Lower lobe of right lung (tissue), 2 donors: ENCODE results near the gene FCHO1. TPM values are rescaled to one million over a fixed set of nuclear protein-coding genes. Genes with fewer than 3 reads are reported as not detected.

ENCODE experiments used
- ATAC-seq, 2 donors: fragments of 200-7000 bp; cut with Tn5 transposase; one replicate each; pipeline ENCODE4 v1.9.1; 2020 to 2022; ENCODE audit warnings: mild to moderate bottlenecking in 2 of 2, moderate library complexity in 2 of 2
- DNase-seq: peaks from one replicate; pipeline ENCODE4 v3.0.0-alpha.2; 2020
- H3K27ac ChIP-seq: fragments of 200-600 bp; one replicate; pipeline ENCODE4 v1.8.0; 2022
- H3K27me3 ChIP-seq: fragments of 200-600 bp; one replicate; pipeline ENCODE4 v1.8.0; 2022; ENCODE audit warnings: low read depth
- H3K36me3 ChIP-seq: fragments of 200-600 bp; one replicate; pipeline ENCODE4 v1.8.0; 2022; ENCODE audit warnings: mild to moderate bottlenecking
- H3K4me1 ChIP-seq: fragments of 200-600 bp; one replicate; pipeline ENCODE4 v1.8.0; 2022
- H3K4me3 ChIP-seq: fragments of 200-600 bp; one replicate; pipeline ENCODE4 v1.8.0; 2022; ENCODE audit warnings: mild to moderate bottlenecking
- H3K9me3 ChIP-seq: fragments of 200-600 bp; one replicate; pipeline ENCODE4 v1.8.0; 2022
- intact Hi-C: fragments of 100-400 bp; cut with DNase I; formaldehyde crosslinking; loops from one replicate; pipeline ENCODE4 v1.11.0; 2022
- total RNA-seq: library from RNA; stranded (reverse); fragmentation: NEBNext Ultra II Directional; extraction: Animal tissue kit (Norgen Biotek cat#: 25700); gene quantifications from one replicate; pipeline ENCODE4 v1.2.1, GENCODE V29; 2021
- TF ChIP-seq, protein P1 (sequence below): fragments of 200-600 bp; IDR thresholded peaks from one replicate; pipeline ENCODE4 v1.8.0; 2022; ENCODE audit warnings: antibody characterized with exemption, mild to moderate bottlenecking
- donor health status: DM: no; HTN: yes; CAD: no; lungs with severe emphysema.

FCHO1 gene
- total RNA-seq, 1 donor from 2014 or later = 8.7 TPM

- Histone ChIP-seq H3K4me1 (peaks cover 5% of the 10 kb centered on the region), H3K9me3 (no peaks in the 10 kb centered on the region), H3K27me3 (no peaks in the 10 kb centered on the region), H3K27ac (no peak overlapping the region), H3K4me3 (no peak overlapping the region), H3K36me3 (no peaks in the 10 kb centered on the region)
- intact Hi-C loops = no loop called here
- DNase-seq (no peak), ATAC-seq (no peak)
- TF ChIP-seq, protein P1, sequence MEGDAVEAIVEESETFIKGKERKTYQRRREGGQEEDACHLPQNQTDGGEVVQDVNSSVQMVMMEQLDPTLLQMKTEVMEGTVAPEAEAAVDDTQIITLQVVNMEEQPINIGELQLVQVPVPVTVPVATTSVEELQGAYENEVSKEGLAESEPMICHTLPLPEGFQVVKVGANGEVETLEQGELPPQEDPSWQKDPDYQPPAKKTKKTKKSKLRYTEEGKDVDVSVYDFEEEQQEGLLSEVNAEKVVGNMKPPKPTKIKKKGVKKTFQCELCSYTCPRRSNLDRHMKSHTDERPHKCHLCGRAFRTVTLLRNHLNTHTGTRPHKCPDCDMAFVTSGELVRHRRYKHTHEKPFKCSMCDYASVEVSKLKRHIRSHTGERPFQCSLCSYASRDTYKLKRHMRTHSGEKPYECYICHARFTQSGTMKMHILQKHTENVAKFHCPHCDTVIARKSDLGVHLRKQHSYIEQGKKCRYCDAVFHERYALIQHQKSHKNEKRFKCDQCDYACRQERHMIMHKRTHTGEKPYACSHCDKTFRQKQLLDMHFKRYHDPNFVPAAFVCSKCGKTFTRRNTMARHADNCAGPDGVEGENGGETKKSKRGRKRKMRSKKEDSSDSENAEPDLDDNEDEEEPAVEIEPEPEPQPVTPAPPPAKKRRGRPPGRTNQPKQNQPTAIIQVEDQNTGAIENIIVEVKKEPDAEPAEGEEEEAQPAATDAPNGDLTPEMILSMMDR = no peak
Measured at GRCh38 chr19:17753976-17754375, 2.7 kb downstream of the FCHO1 start.

- Histone ChIP-seq H3K27ac (no peak overlapping the region), H3K27me3 (no peaks in the 10 kb centered on the region), H3K4me3 (no peak overlapping the region), H3K9me3 (no peaks in the 10 kb centered on the region), H3K36me3 (no peaks in the 10 kb centered on the region), H3K4me1 (peaks cover under 1% of the 10 kb centered on the region)
- DNase-seq (no peak), ATAC-seq (no peak)
- TF ChIP-seq, protein P1 = no peak
- intact Hi-C loops = no loop called here
Measured at GRCh38 chr19:17754634-17755442, 3.6 kb downstream of the FCHO1 start.

DNA sequence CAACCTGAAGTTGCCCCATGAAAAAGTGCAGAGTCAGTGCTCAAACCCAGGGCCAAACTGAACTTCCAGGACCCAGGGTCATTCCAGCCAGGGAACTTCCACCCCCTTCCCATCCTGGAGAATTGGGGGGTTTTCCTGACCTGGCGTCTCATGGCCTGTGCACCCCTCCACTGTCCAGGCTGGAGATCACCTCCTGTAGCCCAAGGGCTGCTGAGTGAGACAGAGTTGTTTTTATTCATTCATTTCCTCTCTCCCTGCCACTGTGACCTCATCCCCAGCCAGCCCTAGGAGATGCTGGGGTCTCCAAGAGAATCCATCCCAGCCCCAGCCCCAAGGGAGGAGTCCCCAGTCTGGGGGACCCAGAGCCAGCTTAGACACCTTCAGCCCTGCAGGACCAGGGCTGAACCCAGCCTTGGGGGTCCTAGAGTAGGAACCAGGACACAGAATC is 4.2 kb downstream of the FCHO1 start:
- no peak overlapping the region for H3K27ac ChIP-seq
- TF ChIP-seq, protein P1 = no peak
- H3K27me3 ChIP-seq = no peaks in the 10 kb centered on the region
- ATAC-seq = no peak
- intact Hi-C loops = no loop called here
- DNase-seq = no peak
- no peaks in the 10 kb centered on the region for H3K36me3 ChIP-seq
- no peak overlapping the region for H3K4me3 ChIP-seq
- H3K4me1 ChIP-seq = no peaks in the 10 kb centered on the region
- no peaks in the 10 kb centered on the region for H3K9me3 ChIP-seq

GRCh38 chr19:17755977-17756670 is 4.8 kb downstream of the FCHO1 start:
- TF ChIP-seq, protein P1 = no peak
- Histone ChIP-seq H3K36me3 (no peaks in the 10 kb centered on the region), H3K27me3 (no peaks in the 10 kb centered on the region), H3K27ac (no peak overlapping the region), H3K4me1 (no peaks in the 10 kb centered on the region), H3K9me3 (no peaks in the 10 kb centered on the region), H3K4me3 (no peak overlapping the region)
- ATAC-seq = no peak
- intact Hi-C loops = no loop called here
- DNase-seq = no peak

DNA sequence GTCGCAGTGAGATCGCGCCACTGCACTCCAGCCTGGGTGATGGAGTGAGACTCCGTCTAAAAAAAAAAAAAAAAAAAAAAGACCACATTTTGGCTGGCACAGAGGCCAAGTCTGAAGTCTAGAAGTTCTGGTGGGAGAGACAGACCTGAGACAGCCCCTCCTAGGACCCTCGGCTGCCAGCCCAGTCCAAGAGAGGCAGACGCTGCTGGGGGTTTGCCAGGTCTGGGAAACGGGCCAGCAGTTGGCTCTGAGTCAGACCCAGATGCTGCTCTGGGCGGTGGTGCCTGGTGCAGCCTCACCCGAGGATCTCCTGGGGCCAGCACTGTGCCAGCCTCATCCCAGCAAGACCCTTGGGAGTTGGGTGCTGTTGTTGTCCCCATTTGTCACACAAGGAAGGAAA is 5.8 kb downstream of the FCHO1 start:
- intact Hi-C loops = no loop called here
- Histone ChIP-seq H3K36me3 (no peaks in the 10 kb centered on the region), H3K4me1 (no peaks in the 10 kb centered on the region), H3K27ac (no peak overlapping the region), H3K27me3 (no peaks in the 10 kb centered on the region), H3K4me3 (no peak overlapping the region), H3K9me3 (no peaks in the 10 kb centered on the region)
- ATAC-seq (peak; percentile 58 to 60), DNase-seq (no peak)
- TF ChIP-seq, protein P1 = no peak
